Measurements from ENCODE around the gene ASB7. TPM values are rescaled to one million over a fixed set of nuclear protein-coding genes. Genes with fewer than 3 reads are reported as not detected.

The ASB7 gene
- total RNA-seq, 1 donor from 2014 or later = 17.3 TPM

DNA sequence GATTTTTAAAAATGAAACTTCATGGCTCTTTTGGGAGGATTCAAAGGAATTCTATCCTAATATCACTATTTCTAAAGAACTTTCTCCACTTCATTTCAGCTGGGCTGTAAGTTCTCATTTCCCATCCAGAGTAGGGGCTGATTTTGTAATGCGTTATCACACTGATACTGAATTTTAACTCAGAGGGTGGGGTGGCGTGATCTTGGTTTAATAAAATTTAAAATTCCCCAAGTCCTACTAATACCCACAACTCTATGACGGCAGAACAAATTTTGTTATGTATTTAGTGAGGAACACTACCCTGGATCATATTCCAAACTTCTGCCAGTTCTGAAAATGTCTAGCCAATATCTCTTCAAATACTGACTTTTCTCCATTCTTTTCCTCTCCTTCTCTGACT, 92.7 kb downstream of the ASB7 start:
- no peak for DNase-seq (ENCODE audit: low read depth)
- TF ChIP-seq, protein P1, sequence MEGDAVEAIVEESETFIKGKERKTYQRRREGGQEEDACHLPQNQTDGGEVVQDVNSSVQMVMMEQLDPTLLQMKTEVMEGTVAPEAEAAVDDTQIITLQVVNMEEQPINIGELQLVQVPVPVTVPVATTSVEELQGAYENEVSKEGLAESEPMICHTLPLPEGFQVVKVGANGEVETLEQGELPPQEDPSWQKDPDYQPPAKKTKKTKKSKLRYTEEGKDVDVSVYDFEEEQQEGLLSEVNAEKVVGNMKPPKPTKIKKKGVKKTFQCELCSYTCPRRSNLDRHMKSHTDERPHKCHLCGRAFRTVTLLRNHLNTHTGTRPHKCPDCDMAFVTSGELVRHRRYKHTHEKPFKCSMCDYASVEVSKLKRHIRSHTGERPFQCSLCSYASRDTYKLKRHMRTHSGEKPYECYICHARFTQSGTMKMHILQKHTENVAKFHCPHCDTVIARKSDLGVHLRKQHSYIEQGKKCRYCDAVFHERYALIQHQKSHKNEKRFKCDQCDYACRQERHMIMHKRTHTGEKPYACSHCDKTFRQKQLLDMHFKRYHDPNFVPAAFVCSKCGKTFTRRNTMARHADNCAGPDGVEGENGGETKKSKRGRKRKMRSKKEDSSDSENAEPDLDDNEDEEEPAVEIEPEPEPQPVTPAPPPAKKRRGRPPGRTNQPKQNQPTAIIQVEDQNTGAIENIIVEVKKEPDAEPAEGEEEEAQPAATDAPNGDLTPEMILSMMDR (IDR thresholded peaks at IDR 0.05; ENCODE audit: insufficient read depth, low read length, poor library complexity, severe bottlenecking) = no peak
- no peaks in the 10 kb centered on the region for H3K27me3 ChIP-seq (ENCODE audit: control insufficient read depth, insufficient read depth, low read length)
- H3K4me3 ChIP-seq (ENCODE audit: low read depth, low read length) = no peak overlapping the region
- H3K36me3 ChIP-seq (ENCODE audit: control insufficient read depth, insufficient read depth, low read length) = no peaks in the 10 kb centered on the region

DNA sequence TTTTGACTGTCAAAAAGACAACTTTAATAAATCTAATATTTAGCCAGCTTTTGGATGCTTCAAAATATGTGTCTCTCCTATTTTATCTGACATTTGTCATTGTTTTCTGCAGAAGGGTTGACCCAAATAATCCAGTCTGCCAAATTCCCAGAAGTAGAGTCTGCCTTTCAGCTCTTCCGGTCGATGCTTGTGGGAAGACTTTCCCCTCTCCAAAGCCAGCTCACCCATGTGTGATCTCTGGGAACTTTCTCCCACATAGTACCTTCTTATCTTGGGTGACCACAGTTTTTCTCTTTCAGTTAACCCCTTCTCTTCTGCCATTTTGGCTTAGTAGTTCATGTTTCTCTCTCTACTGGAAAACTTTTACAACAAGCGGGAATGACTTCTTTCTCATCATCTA, 94.1 kb downstream of the ASB7 start:
- TF ChIP-seq, protein P1 (IDR thresholded peaks at IDR 0.05; ENCODE audit: insufficient read depth, low read length, poor library complexity, severe bottlenecking) = no peak
- Histone ChIP-seq H3K4me3 (ENCODE audit: low read depth, low read length) (no peak overlapping the region), H3K27me3 (ENCODE audit: control insufficient read depth, insufficient read depth, low read length) (no peaks in the 10 kb centered on the region), H3K36me3 (ENCODE audit: control insufficient read depth, insufficient read depth, low read length) (no peaks in the 10 kb centered on the region)
- DNase-seq (ENCODE audit: low read depth) = no peak

Other genes starting within 250 kb of the ASB7 start
- gene CERS3, start 73.6 kb upstream of the ASB7 start, total RNA-seq = not detected in 2 replicates
- 8.2 and 8.5 TPM in 2 replicates for gene LINS1, start 405 bp upstream of the ASB7 start, total RNA-seq

Measured in kidney epithelial cell (primary cell).